Neural cell (in vitro differentiated cells): ENCODE results near the gene GPRC5B. TPM values are rescaled to one million over a fixed set of nuclear protein-coding genes. Genes with fewer than 3 reads are reported as not detected.

Experiments
- H2AFZ ChIP-seq: fragments of 200-600, 300-800 bp; sonication (generic), shearing (Covaris generic); 2 replicates; pipeline ENCODE4 v1.6.0; 2014; ENCODE audit warnings: low read depth, mild to moderate bottlenecking, antibody characterized with exemption, low read length, moderate library complexity
- H3F3A ChIP-seq: fragments of 200-600 bp; shearing (Covaris generic); 2 replicates; pipeline ENCODE4 v1.6.1; 2016; ENCODE audit warnings: mild to moderate bottlenecking, moderate library complexity, mixed read lengths, antibody characterized with exemption, low read length; ENCODE audit not compliant: insufficient read depth, poor library complexity, severe bottlenecking
- H3K27ac ChIP-seq: fragments of 200-600, 300-800 bp; sonication (generic), shearing (Covaris generic); 2 replicates; pipeline ENCODE4 v1.5.1; 2014; ENCODE audit warnings: mild to moderate bottlenecking, low read length, moderate library complexity
- H3K27me3 ChIP-seq: fragments of 300-800, 200-600 bp; sonication (generic), shearing (Covaris generic); 2 replicates; pipeline ENCODE4 v1.6.0; 2014; ENCODE audit warnings: mild to moderate bottlenecking, low read depth, low read length, moderate library complexity; ENCODE audit not compliant: insufficient read depth
- H3K36me3 ChIP-seq: fragments of 300-800, 200-600 bp; sonication (generic), shearing (Covaris generic); 2 replicates; pipeline ENCODE4 v1.5.1; 2014; ENCODE audit warnings: mild to moderate bottlenecking, antibody characterized with exemption, low read length, moderate library complexity; ENCODE audit not compliant: insufficient read depth
- H3K4me2 ChIP-seq: fragments of 300-800, 200-600 bp; sonication (generic), shearing (Covaris generic); 2 replicates; pipeline ENCODE4 v1.6.0; 2014; ENCODE audit warnings: mild to moderate bottlenecking, low read length
- H3K4me3 ChIP-seq: fragments of 300-800, 200-600 bp; sonication (generic), shearing (Covaris generic); 2 replicates; pipeline ENCODE4 v1.5.1; 2014; ENCODE audit warnings: mild to moderate bottlenecking, low read length, moderate library complexity
- H3K79me2 ChIP-seq: fragments of 200-600 bp; shearing (Covaris generic); replicated peaks from 2 replicates; pipeline ENCODE4 v1.6.0; 2014; ENCODE audit warnings: mild to moderate bottlenecking, low read length, moderate library complexity; ENCODE audit not compliant: insufficient read depth
- H3K9ac ChIP-seq: fragments of 300-800, 200-600 bp; sonication (generic), shearing (Covaris generic); 2 replicates; pipeline ENCODE4 v1.6.1; 2016; ENCODE audit warnings: mild to moderate bottlenecking, low read length, mixed read lengths
- H3K9me2 ChIP-seq: fragments of 200-600 bp; shearing (Covaris generic); 2 replicates; pipeline ENCODE4 v1.6.1; 2016; ENCODE audit warnings: mild to moderate bottlenecking, low read length, mixed read lengths; ENCODE audit not compliant: insufficient read depth
- H3K9me3 ChIP-seq: fragments of 200-600, 300-800 bp; sonication (generic), shearing (Covaris generic); 2 replicates; pipeline ENCODE4 v1.6.1; 2016; ENCODE audit warnings: mild to moderate bottlenecking, mixed run types, low read length, moderate library complexity, mixed read lengths
- H4K20me1 ChIP-seq: fragments of 200-600 bp; shearing (Covaris generic); 2 replicates; pipeline ENCODE4 v1.6.1; 2016; ENCODE audit warnings: mild to moderate bottlenecking, mixed run types; ENCODE audit not compliant: insufficient read depth
- EP300 ChIP-seq: fragments of 450-650 bp; conservative IDR thresholded peaks from 2 replicates; pipeline ENCODE4 v1.6.1; 2014; ENCODE audit warnings: antibody characterized with exemption, mild to moderate bottlenecking, moderate library complexity; ENCODE audit not compliant: poor library complexity, severe bottlenecking
- EZH2 ChIP-seq: fragments of 200-600, 300-800 bp; shearing (Covaris generic), sonication (generic); IDR thresholded peaks from 2 replicates; pipeline ENCODE4 v1.6.1; 2014; ENCODE audit warnings: antibody characterized with exemption, low read length, borderline replicate concordance, mild to moderate bottlenecking; ENCODE audit not compliant: insufficient read depth, poor library complexity, severe bottlenecking
- POLR2AphosphoS5 ChIP-seq: IDR thresholded peaks from 2 replicates; pipeline ENCODE4 v1.6.1; 2012
- RAD21 ChIP-seq: fragments of 450-650 bp; conservative IDR thresholded peaks from 2 replicates; pipeline ENCODE4 v1.6.1; 2014; ENCODE audit warnings: antibody characterized with exemption, mild to moderate bottlenecking, moderate library complexity
- REST ChIP-seq: IDR thresholded peaks from 2 replicates; pipeline ENCODE4 v1.6.1; 2012; ENCODE audit warnings: borderline replicate concordance
- SMC3 ChIP-seq: fragments of 450-650 bp; conservative IDR thresholded peaks from 2 replicates; pipeline ENCODE4 v1.6.1; 2014; ENCODE audit warnings: antibody characterized with exemption, mild to moderate bottlenecking, moderate library complexity; ENCODE audit not compliant: poor library complexity
- TAF1 ChIP-seq: IDR thresholded peaks from 2 replicates; pipeline ENCODE4 v1.6.1; 2012; ENCODE audit warnings: low read depth
- polyA plus RNA-seq: library from polyadenylated mRNA; depleted of rRNA; stranded (reverse); fragments of >200 nt; gene quantifications from 2 replicates; pipeline ENCODE4 v1.2.3, GENCODE V29; 2014

GPRC5B gene
- polyA plus RNA-seq, 1 donor from 2014 or later = 25.4 TPM

GRCh38 chr16:19871721-19872120 is 12.9 kb downstream of the GPRC5B start:
- no peak for TF ChIP-seq POLR2AphosphoS5
- TF ChIP-seq EP300 = no peak
- TF ChIP-seq REST = no peak
- peaks cover 5% of the 10 kb centered on the region for H3K36me3 ChIP-seq
- no peaks in the 10 kb centered on the region for H3K9me2 ChIP-seq
- H3K9ac ChIP-seq = no peak overlapping the region
- no peaks in the 10 kb centered on the region for H3F3A ChIP-seq
- H3K4me3 ChIP-seq = no peak overlapping the region
- H3K27me3 ChIP-seq = no peaks in the 10 kb centered on the region
- H3K9me3 ChIP-seq = no peaks in the 10 kb centered on the region
- no peak overlapping the region for H2AFZ ChIP-seq
- no peak overlapping the region for H3K4me2 ChIP-seq
- H4K20me1 ChIP-seq = no peaks in the 10 kb centered on the region
- peaks cover 21% of the 10 kb centered on the region for H3K79me2 ChIP-seq
- H3K27ac ChIP-seq = no peak overlapping the region

DNA sequence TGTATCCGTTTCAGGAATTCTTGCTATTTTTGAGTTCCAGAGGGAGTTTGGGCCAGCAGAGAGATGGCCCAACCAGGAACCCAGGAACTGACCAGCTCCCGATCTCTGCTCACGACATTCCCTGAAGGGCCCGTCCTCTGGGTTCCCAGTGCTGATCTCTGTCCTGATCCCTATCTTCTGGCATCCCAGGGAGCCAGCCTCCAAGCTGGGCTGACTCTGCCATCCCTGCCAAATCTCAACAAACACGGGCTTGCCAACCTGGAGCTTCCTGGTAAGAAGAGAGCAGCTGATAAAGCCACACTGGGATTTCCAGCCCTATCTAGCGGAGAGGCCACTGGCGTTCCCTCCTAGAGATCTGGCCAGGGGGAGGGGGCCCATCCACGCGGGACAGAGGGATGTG is 16.2 kb downstream of the GPRC5B start:
- Histone ChIP-seq H3K4me3 (no peak overlapping the region), H3K9ac (no peak overlapping the region), H3K79me2 (peaks cover 15% of the 10 kb centered on the region), H3K36me3 (peaks cover 5% of the 10 kb centered on the region), H4K20me1 (no peaks in the 10 kb centered on the region), H3K9me3 (no peaks in the 10 kb centered on the region), H3K4me2 (no peak overlapping the region), H3K27me3 (no peaks in the 10 kb centered on the region), H2AFZ (no peak overlapping the region), H3F3A (no peaks in the 10 kb centered on the region), H3K9me2 (no peaks in the 10 kb centered on the region), H3K27ac (no peak overlapping the region)
- TF ChIP-seq EP300 (no peak), EZH2 (no peak)

- Histone ChIP-seq H3K36me3 (no peaks in the 10 kb centered on the region), H3K9me2 (no peaks in the 10 kb centered on the region), H2AFZ (no peak overlapping the region), H3K27me3 (no peaks in the 10 kb centered on the region), H3K4me2 (no peak overlapping the region), H3K9ac (no peak overlapping the region), H3K79me2 (peaks cover 17% of the 10 kb centered on the region), H4K20me1 (no peaks in the 10 kb centered on the region), H3K27ac (no peak overlapping the region), H3F3A (no peaks in the 10 kb centered on the region), H3K4me3 (no peak overlapping the region), H3K9me3 (no peaks in the 10 kb centered on the region)
- no peak for TF ChIP-seq TAF1
- no peak for TF ChIP-seq EP300
- TF ChIP-seq RAD21 = no peak
- no peak for TF ChIP-seq EZH2
- no peak for TF ChIP-seq REST
- no peak for TF ChIP-seq POLR2AphosphoS5
- no peak for TF ChIP-seq SMC3
Measured at GRCh38 chr16:19864566-19864965, 20.1 kb downstream of the GPRC5B start.
